H9 (cell line): ENCODE data around the gene APC. TPM values are rescaled to one million over a fixed set of nuclear protein-coding genes. Genes with fewer than 3 reads are reported as not detected.

ENCODE experiments used
- DNase-seq: peaks from one replicate; pipeline ENCODE4 v3.0.0-alpha.2; 2017
- H2AFZ ChIP-seq: one replicate; pipeline ENCODE4 v1.6.1; 2013; ENCODE audit warnings: mild to moderate bottlenecking, low read length, control low read depth, moderate library complexity
- H2AK5ac ChIP-seq: 2 replicates; pipeline ENCODE4 v1.6.1; 2013; ENCODE audit warnings: low read length, control low read depth, mixed read lengths; ENCODE audit not compliant: insufficient read length
- H2BK120ac ChIP-seq: one replicate; pipeline ENCODE4 v1.6.1; 2013; ENCODE audit warnings: low read depth, mild to moderate bottlenecking, low read length, control low read depth, inconsistent platforms; ENCODE audit not compliant: poor library complexity, severe bottlenecking
- H2BK12ac ChIP-seq: 2 replicates; pipeline ENCODE4 v1.6.1; 2013; ENCODE audit warnings: low read length, control low read depth, mixed read lengths, low read depth; ENCODE audit not compliant: insufficient read length
- H2BK15ac ChIP-seq: 2 replicates; pipeline ENCODE4 v1.6.1; 2013; ENCODE audit warnings: low read depth, low read length, control low read depth
- H2BK20ac ChIP-seq: one replicate; pipeline ENCODE4 v1.6.1; 2013; ENCODE audit warnings: low read depth, mild to moderate bottlenecking, low read length, control low read depth, inconsistent platforms; ENCODE audit not compliant: poor library complexity, severe bottlenecking
- H2BK5ac ChIP-seq: 2 replicates; pipeline ENCODE4 v1.6.1; 2013; ENCODE audit warnings: low read length, control low read depth, mixed read lengths; ENCODE audit not compliant: insufficient read length
- H3K14ac ChIP-seq: 2 replicates; pipeline ENCODE4 v1.6.1; 2013; ENCODE audit warnings: low read length, control low read depth; ENCODE audit not compliant: insufficient read depth
- H3K18ac ChIP-seq: 2 replicates; pipeline ENCODE4 v1.6.1; 2013; ENCODE audit warnings: low read depth, mild to moderate bottlenecking, mixed read lengths, low read length, control low read depth; ENCODE audit not compliant: insufficient read length
- H3K23ac ChIP-seq: 2 replicates; pipeline ENCODE4 v1.6.1; 2013; ENCODE audit warnings: low read length, control low read depth, mixed read lengths, low read depth; ENCODE audit not compliant: insufficient read length
- H3K23me2 ChIP-seq: 2 replicates; pipeline ENCODE4 v1.6.1; 2013; ENCODE audit warnings: low read depth, mild to moderate bottlenecking, mixed read lengths, low read length, control low read depth; ENCODE audit not compliant: insufficient read length, poor library complexity, severe bottlenecking
- H3K27ac ChIP-seq: 2 replicates; pipeline ENCODE4 v1.5.1; 2013; ENCODE audit warnings: low read length, control low read depth, mixed read lengths, low read depth; ENCODE audit not compliant: insufficient read length
- H3K27me3 ChIP-seq: 2 replicates; pipeline ENCODE4 v1.6.1; 2013; ENCODE audit warnings: low read length, control low read depth, inconsistent platforms; ENCODE audit not compliant: insufficient read depth
- H3K4ac ChIP-seq: 2 replicates; pipeline ENCODE4 v1.6.1; 2013; ENCODE audit warnings: low read depth, mild to moderate bottlenecking, control low read depth, inconsistent platforms, low read length, moderate library complexity
- H3K4me1 ChIP-seq: 2 replicates; pipeline ENCODE4 v1.6.1; 2013; ENCODE audit warnings: low read length, control low read depth, inconsistent platforms; ENCODE audit not compliant: insufficient read depth
- H3K4me2 ChIP-seq: 2 replicates; pipeline ENCODE4 v1.6.1; 2013; ENCODE audit warnings: low read length, control low read depth, mixed read lengths; ENCODE audit not compliant: insufficient read length, insufficient read depth
- H3K56ac ChIP-seq: 2 replicates; pipeline ENCODE4 v1.6.1; 2013; ENCODE audit warnings: low read depth, mild to moderate bottlenecking, mixed read lengths, low read length, control low read depth; ENCODE audit not compliant: insufficient read length
- H3K79me1 ChIP-seq: 2 replicates; pipeline ENCODE4 v1.6.1; 2013; ENCODE audit warnings: low read depth, mild to moderate bottlenecking, moderate library complexity, low read length, control low read depth, inconsistent platforms; ENCODE audit not compliant: insufficient read depth, poor library complexity, severe bottlenecking
- H3K79me2 ChIP-seq: 2 replicates; pipeline ENCODE4 v1.6.1; 2013; ENCODE audit warnings: low read length, control low read depth, inconsistent platforms; ENCODE audit not compliant: insufficient read depth
- H3K9ac ChIP-seq: 2 replicates; pipeline ENCODE4 v1.6.1; 2013; ENCODE audit warnings: low read length, control low read depth, mixed read lengths; ENCODE audit not compliant: insufficient read length; ENCODE audit errors: extremely low read depth
- H3K9me3 ChIP-seq: one replicate; pipeline ENCODE4 v1.6.1; 2013; ENCODE audit warnings: low read depth, low read length, inconsistent platforms; ENCODE audit not compliant: control insufficient read depth
- H3T11ph ChIP-seq: one replicate; pipeline ENCODE4 v1.6.1; 2013; ENCODE audit warnings: mild to moderate bottlenecking, low read length, control low read depth, inconsistent platforms
- H4K20me1 ChIP-seq: one replicate; pipeline ENCODE4 v1.6.1; 2013; ENCODE audit not compliant: control insufficient read depth, insufficient read length, insufficient read depth
- H4K5ac ChIP-seq: 2 replicates; pipeline ENCODE4 v1.6.1; 2013; ENCODE audit warnings: low read depth, mild to moderate bottlenecking, mixed read lengths, low read length, control low read depth; ENCODE audit not compliant: insufficient read length
- H4K8ac ChIP-seq: replicated peaks from 2 replicates; pipeline ENCODE4 v1.6.1; 2013; ENCODE audit warnings: low read length, control low read depth, mixed read lengths, low read depth; ENCODE audit not compliant: insufficient read length
- H4K91ac ChIP-seq: 2 replicates; pipeline ENCODE4 v1.6.1; 2013; ENCODE audit warnings: low read depth, mild to moderate bottlenecking, moderate library complexity, mixed read lengths, low read length, control low read depth; ENCODE audit not compliant: insufficient read length
- H3K27ac Mint-ChIP-seq, 3 experiments: 2 replicates in 2 of 3; 3 replicates in 1 of 3; pipeline ENCODE4 v1.8.0; 2020 to 2021; ENCODE audit warnings: mixed read lengths in 3 of 3, mild to moderate bottlenecking in 1 of 3, moderate library complexity in 1 of 3
- H3K27me3 Mint-ChIP-seq: 2 replicates; pipeline ENCODE4 v1.8.0; 2021; ENCODE audit warnings: low read depth, mild to moderate bottlenecking, moderate library complexity, mixed read lengths
- H3K36me3 Mint-ChIP-seq, 3 experiments: 2 replicates in 2 of 3; 3 replicates in 1 of 3; pipeline ENCODE4 v1.8.0; 2020 to 2021; ENCODE audit warnings: low read depth in 3 of 3, mixed read lengths in 3 of 3; ENCODE audit not compliant: insufficient read depth in 1 of 3
- H3K4me1 Mint-ChIP-seq, 2 experiments: 2 replicates each; pipeline ENCODE4 v1.8.0; 2020; ENCODE audit warnings: mixed read lengths in 2 of 2
- H3K4me3 Mint-ChIP-seq, 2 experiments: 2 replicates in 1 of 2; 3 replicates in 1 of 2; pipeline ENCODE4 v1.8.0; 2020 to 2021; ENCODE audit warnings: mild to moderate bottlenecking in 2 of 2, mixed read lengths in 2 of 2, moderate library complexity in 1 of 2
- H3K9me3 Mint-ChIP-seq, 2 experiments: 2 replicates in 1 of 2; 3 replicates in 1 of 2; pipeline ENCODE4 v1.8.0; 2020; ENCODE audit warnings: mild to moderate bottlenecking in 2 of 2, mixed read lengths in 2 of 2, moderate library complexity in 1 of 2
- CTCF ChIP-seq: fragments of 200-600 bp; sonication (generic); conservative IDR thresholded peaks from 3 replicates; pipeline ENCODE4 v1.8.0; 2021; ENCODE audit warnings: antibody characterized with exemption, mild to moderate bottlenecking
- WGBS: extraction: QIAGEN DNeasy Blood & Tissue Kit; methylation state at CpG from one replicate; pipeline ENCODE4 v1.1.7; 2013; ENCODE audit warnings: missing lambda C conversion rate, low lambda C conversion rate, mixed read lengths; ENCODE audit not compliant: insufficient read length; ENCODE audit errors: extremely low coverage; 5-methylcytosine and 5-hydroxymethylcytosine counted together
- total RNA-seq: library from RNA; stranded (reverse); gene quantifications from 2 replicates; pipeline ENCODE4 v1.2.1, GENCODE V29; 2021

Gene APC
- total RNA-seq, 1 experiment from 2014 or later: 29.3 TPM

DNA sequence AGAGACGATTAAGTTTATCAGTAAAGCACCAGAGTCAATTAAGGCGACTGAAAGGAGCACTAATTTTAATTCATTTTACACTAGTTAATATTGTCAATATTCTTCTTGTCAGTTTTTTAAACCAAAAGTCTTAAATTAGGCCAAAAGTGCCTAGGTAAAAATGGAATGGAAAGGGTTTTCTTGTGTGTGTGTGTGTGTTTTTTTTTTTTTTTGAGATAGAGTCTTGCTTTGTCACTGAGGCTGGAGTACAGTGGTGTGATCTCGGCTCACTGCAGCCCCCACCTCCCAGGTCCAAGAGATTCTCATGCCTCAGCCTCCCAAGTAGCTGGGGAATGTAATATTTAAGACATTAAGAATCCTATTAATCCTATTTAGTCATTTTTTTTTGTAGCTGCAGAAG is 3.1 kb upstream of the APC start:
- Histone ChIP-seq H2BK12ac (no peak overlapping the region), H3K27me3 (no peaks in the 10 kb centered on the region), H3K9ac (no peak overlapping the region), H4K5ac (no peak overlapping the region), H3K23me2 (peaks cover 3% of the 10 kb centered on the region), H2BK15ac (no peak overlapping the region), H3K18ac (no peak overlapping the region), H3K4me2 (no peak overlapping the region), H3K4ac (no peak overlapping the region), H3K14ac (no peak overlapping the region), H4K20me1 (no peaks in the 10 kb centered on the region), H4K8ac (no peak overlapping the region), H3K56ac (no peak overlapping the region), H3K9me3 (no peaks in the 10 kb centered on the region), H4K91ac (no peak overlapping the region), H3K4me1 (no peaks in the 10 kb centered on the region; the same call in 1 of the 2 replicates), H3K79me2 (peaks cover 2% of the 10 kb centered on the region; the same call in 1 of the 2 replicates), H3T11ph (no peak overlapping the region), H2AFZ (no peak overlapping the region), H3K23ac (no peak overlapping the region), H2BK5ac (no peak overlapping the region), H3K27ac (no peak overlapping the region), H2AK5ac (no peak overlapping the region), H2BK120ac (no peak overlapping the region), H3K79me1 (no peaks in the 10 kb centered on the region), H2BK20ac (no peak overlapping the region)
- H3K9me3 Mint-ChIP-seq: no peaks in the 10 kb centered on the region
- no peak for TF ChIP-seq CTCF
- H3K27ac Mint-ChIP-seq: no peak overlapping the region
- no peaks in the 10 kb centered on the region for H3K27me3 Mint-ChIP-seq
- H3K4me3 Mint-ChIP-seq: no peak overlapping the region
- no peaks in the 10 kb centered on the region for H3K36me3 Mint-ChIP-seq
- no CpG with 5 or more reads among the region's 3 CpGs for WGBS
- H3K4me1 Mint-ChIP-seq: peaks cover 11 to 15% of the 10 kb centered on the region in 2 experiments
- DNase-seq: no peak
